PFSK-1 (cell line): ENCODE data around the gene DNAAF1.

Experiments
- FOXP2 ChIP-seq: optimal IDR thresholded peaks from 2 replicates; pipeline ENCODE3; 2011; ENCODE audit warnings: borderline replicate concordance, control low read depth, inconsistent platforms; ENCODE audit not compliant: insufficient read depth; ENCODE audit errors: extremely low read length, extremely low read depth
- POLR2AphosphoS5 ChIP-seq: IDR thresholded peaks from 2 replicates; pipeline ENCODE4 v1.6.1; 2012; ENCODE audit warnings: low read depth, mild to moderate bottlenecking, control low read depth, low read length, moderate library complexity
- SIN3A ChIP-seq: IDR thresholded peaks from 2 replicates; pipeline ENCODE4 v1.6.1; 2012; ENCODE audit warnings: mild to moderate bottlenecking, low read length, moderate library complexity, borderline replicate concordance; ENCODE audit not compliant: insufficient read depth
- TAF1 ChIP-seq: IDR thresholded peaks from 2 replicates; pipeline ENCODE4 v1.6.1; 2012; ENCODE audit warnings: low read length, control low read depth, borderline replicate concordance; ENCODE audit not compliant: insufficient read depth
- TF ChIP-seq, protein P1 (sequence below), 2 experiments: IDR thresholded peaks; 2 replicates each; pipeline versions ENCODE4 v1.6.1 to v1.8.0; 2011 to 2012; ENCODE audit warnings: low read depth in 2 of 2, low read length in 2 of 2, control low read depth in 1 of 2, inconsistent platforms in 1 of 2, mild to moderate bottlenecking in 1 of 2, moderate library complexity in 1 of 2; ENCODE audit not compliant: insufficient read depth in 1 of 2

DNAAF1 gene

DNA sequence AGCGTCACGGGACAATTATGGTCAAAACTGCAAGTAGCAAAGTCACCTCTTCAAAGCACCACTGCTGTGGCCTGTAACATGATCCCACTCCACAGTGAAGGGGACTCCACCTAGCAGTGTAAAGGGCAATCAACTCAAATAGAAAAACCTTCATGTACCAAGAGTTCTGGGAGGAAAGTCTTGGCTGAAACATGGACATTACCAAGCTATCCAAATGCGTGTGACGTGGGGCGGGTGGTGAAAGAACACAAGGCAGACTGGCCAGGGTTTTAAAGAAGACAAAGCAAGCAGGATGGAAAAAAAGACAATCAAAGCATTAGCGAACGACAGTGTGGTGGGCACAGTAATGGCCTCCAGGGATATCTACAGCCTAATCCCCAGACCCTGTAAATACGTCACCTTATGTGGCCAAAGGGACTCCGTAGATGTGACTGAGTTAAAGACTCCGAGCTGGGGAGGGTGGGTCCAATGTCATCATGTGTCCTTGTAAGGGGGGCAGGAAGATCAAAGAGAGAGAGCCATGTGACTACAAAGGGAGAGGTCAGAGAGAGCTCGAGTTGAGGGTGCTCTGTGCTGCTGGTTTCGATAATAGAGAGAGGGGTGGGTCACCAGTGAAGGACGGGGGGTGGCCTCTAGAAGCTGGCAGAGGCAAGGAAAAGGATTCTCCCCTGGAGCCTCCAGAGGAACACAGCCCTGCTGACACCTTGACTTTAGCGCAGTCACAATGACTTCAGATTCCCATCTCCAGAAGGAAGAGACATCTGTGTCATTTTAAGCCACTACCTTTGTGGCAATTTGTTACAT, 6.1 kb upstream of the DNAAF1 start:
- no peak for TF ChIP-seq TAF1
- no peak for TF ChIP-seq POLR2AphosphoS5
- no peak for TF ChIP-seq SIN3A
- no peak for TF ChIP-seq FOXP2
- TF ChIP-seq, protein P1, sequence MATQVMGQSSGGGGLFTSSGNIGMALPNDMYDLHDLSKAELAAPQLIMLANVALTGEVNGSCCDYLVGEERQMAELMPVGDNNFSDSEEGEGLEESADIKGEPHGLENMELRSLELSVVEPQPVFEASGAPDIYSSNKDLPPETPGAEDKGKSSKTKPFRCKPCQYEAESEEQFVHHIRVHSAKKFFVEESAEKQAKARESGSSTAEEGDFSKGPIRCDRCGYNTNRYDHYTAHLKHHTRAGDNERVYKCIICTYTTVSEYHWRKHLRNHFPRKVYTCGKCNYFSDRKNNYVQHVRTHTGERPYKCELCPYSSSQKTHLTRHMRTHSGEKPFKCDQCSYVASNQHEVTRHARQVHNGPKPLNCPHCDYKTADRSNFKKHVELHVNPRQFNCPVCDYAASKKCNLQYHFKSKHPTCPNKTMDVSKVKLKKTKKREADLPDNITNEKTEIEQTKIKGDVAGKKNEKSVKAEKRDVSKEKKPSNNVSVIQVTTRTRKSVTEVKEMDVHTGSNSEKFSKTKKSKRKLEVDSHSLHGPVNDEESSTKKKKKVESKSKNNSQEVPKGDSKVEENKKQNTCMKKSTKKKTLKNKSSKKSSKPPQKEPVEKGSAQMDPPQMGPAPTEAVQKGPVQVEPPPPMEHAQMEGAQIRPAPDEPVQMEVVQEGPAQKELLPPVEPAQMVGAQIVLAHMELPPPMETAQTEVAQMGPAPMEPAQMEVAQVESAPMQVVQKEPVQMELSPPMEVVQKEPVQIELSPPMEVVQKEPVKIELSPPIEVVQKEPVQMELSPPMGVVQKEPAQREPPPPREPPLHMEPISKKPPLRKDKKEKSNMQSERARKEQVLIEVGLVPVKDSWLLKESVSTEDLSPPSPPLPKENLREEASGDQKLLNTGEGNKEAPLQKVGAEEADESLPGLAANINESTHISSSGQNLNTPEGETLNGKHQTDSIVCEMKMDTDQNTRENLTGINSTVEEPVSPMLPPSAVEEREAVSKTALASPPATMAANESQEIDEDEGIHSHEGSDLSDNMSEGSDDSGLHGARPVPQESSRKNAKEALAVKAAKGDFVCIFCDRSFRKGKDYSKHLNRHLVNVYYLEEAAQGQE (IDR thresholded peaks at IDR 0.05; ENCODE audit: insufficient read depth in 1 of 2, low read depth in 2 of 2, low read length in 2 of 2), result no peak

DNA sequence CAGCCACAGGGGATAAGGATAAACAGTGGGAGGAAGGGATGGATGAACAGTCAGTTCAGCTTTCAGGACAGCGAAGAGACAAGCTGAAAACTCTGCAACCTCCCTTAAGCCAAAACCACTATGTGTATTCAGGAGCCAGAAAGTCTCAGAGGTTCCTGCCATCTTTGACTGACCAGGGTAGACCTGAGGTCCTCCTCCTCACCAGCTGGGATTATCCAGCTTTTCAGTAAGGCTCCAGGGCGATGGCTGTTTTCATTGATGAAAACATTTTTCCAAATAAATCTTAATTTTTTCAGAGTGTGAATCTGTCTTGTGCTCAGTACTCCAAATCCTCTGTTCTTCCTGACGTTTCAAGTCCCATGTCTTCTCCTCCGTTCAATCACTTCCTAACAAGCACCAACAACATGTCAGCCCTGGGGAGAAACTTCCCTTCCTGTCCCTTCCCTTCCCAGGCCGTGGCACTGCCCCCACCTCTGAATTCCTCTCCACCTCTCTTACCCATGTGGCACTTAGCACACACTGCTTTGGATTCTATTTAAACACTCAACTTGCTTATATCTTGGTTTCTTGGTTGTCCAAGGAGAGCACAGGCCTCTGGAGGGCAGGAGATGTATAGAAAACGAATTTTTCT, 5.4 kb upstream of the DNAAF1 start:
- no peak for TF ChIP-seq TAF1
- TF ChIP-seq SIN3A, result no peak
- TF ChIP-seq FOXP2, result no peak
- TF ChIP-seq, protein P1 (IDR thresholded peaks at IDR 0.05; ENCODE audit: insufficient read depth in 1 of 2, low read depth in 2 of 2, low read length in 2 of 2), result no peak
- no peak for TF ChIP-seq POLR2AphosphoS5

DNA sequence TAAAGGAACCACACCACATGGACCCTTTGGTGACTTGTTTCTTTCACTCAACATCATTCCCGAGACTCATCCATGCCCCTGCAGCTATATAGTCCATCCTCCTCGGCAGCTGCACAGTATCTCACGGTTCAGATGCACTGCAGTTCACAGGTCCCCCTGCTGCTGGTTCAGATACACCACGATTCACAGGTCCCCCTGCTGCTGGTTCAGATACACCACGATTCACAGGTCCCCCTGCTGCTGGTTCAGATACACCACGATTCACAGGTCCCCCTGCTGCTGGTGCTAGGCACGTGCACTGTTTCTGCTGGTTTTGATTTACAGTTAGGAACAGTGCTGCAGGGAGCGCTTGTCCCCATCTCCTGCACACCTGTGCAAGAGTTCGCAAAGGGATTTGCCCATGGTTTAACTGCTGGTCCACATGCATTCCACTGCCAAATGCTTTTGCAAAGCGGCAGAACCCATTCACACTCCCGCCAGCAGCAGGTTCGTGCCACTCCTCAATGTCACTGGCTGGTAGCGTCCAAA, 3.9 kb upstream of the DNAAF1 start:
- TF ChIP-seq POLR2AphosphoS5 (no peak), TAF1 (no peak), FOXP2 (no peak), SIN3A (no peak)
- TF ChIP-seq, protein P1 (IDR thresholded peaks at IDR 0.05; ENCODE audit: insufficient read depth in 1 of 2, low read depth in 2 of 2, low read length in 2 of 2), result no peak

DNA sequence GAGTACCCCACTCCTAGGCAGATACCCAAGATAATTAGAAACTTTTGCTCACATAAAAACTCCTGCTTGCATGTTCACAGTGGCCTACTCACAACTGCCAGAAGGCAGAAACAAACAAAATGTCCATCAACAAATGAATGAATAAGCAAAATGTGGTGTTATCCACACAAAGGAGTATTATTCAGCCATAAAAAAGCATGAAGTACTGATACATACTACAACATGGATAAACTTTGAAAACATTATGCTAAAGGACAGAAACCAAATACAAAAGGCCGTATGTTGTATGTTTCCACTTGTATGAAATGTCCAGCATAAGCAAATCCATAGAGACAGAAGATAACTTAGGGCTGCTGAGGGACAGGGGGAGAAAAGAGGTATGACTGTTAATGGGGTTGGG, 2.0 kb upstream of the DNAAF1 start:
- TF ChIP-seq SIN3A (no peak), POLR2AphosphoS5 (no peak), FOXP2 (no peak), TAF1 (no peak)
- TF ChIP-seq, protein P1 (IDR thresholded peaks at IDR 0.05; ENCODE audit: insufficient read depth in 1 of 2, low read depth in 2 of 2, low read length in 2 of 2), result no peak
